Measurements from ENCODE around the gene OR52N4. TPM values are rescaled to one million over a fixed set of nuclear protein-coding genes. Genes with fewer than 3 reads are reported as not detected.
"Not testable (repeated sequence)": the region's sequence is repeated elsewhere in the genome, so short reads cannot be mapped to it uniquely, and the experiment has no call there.

Gene OR52N4
- polyA plus RNA-seq, result under 1 TPM in 1 of 3 donors, not detected in 2; 0.21 TPM

DNA sequence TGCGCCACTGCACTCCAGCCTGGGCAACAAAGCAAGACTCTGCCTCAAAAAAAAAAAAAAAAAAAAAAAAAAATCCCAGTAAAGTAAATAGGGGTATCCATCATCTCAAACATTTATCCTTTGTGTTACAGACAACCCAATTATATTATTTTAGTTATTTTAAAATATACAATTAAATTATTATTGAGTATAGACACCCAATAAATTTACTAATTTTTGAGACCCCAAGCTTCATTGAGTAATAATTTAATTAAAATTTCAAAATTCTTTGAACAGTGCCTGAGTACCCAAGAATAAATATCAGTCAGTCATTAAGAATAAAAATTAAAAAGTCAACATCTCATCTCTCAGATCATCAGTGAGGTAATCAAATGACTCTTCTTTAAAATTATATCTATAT lies at the start of gene OR52N4:
Gene OR52N4 (plus strand): TSS at position 301 of the 400 bp plus-strand sequence. CDS start 498 bp downstream, outside the sequence.
- no peak within 1 kb of the TSS for H3K27ac ChIP-seq (ENCODE audit: low read depth, low read length)
- 88 to 97% (median 95%) methylated on average over 1 of the region's 1 CpG for WGBS, 3 donors

GRCh38 chr11:5705688-5706087 lies 48.4 kb upstream of the OR52N4 start:
- WGBS, 3 donors, result 85 to 97% (median 96%) methylated on average over 4 of the region's 4 CpGs
- H3K27ac ChIP-seq (ENCODE audit: low read depth, low read length), result no peak overlapping the region

GRCh38 chr11:5712507-5712906 lies 41.5 kb upstream of the OR52N4 start:
- 68 to 71% (median 70%) methylated on average over 1 of the region's 1 CpG for WGBS, 3 donors

GRCh38 chr11:5713695-5714094 lies 40.3 kb upstream of the OR52N4 start:
- no peak overlapping the region for H3K27ac ChIP-seq (ENCODE audit: low read depth, low read length)
- 63 to 69% (median 66%) methylated on average over 5 of the region's 5 CpGs for WGBS, 3 donors

More at GRCh38 chr11:5712507-5712906, 41.5 kb upstream of the OR52N4 start:
- H3K27ac ChIP-seq (ENCODE audit: low read depth, low read length), result no peak overlapping the region

DNA sequence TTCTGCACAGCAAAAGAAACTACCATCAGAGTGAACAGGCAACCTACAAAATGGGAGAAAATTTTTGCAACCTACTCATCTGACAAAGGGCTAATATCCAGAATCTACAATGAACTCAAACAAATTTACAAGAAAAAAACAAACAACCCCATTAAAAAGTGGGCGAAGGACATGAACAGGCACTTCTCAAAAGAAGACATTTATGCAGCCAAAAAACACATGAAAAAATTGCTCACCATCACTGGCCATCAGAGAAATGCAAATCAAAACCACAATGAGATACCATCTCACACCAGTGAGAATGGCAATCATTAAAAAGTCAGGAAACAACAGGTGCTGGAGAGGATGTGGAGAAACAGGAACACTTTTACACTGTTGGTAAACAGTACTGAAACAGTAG lies 37.5 kb upstream of the OR52N4 start:
- 43 to 100% (median 95%) methylated on average over 1 of the region's 1 CpG for WGBS, 3 donors
- H3K27ac ChIP-seq (ENCODE audit: low read depth, low read length), result not testable (repeated sequence)

- WGBS, 3 donors, result 86 to 97% (median 89%) methylated on average over 3 of the region's 3 CpGs
These were observed 34.1 kb upstream of the OR52N4 start for GRCh38 chr11:5719703-5720495.

GRCh38 chr11:5722622-5723021 lies 31.4 kb upstream of the OR52N4 start:
- WGBS, 3 donors, result 46 to 76% (median 76%) methylated on average over 2 of the region's 2 CpGs
- no peak overlapping the region for H3K27ac ChIP-seq (ENCODE audit: low read depth, low read length)

More at GRCh38 chr11:5719703-5720495, 34.1 kb upstream of the OR52N4 start:
- no peak overlapping the region for H3K27ac ChIP-seq (ENCODE audit: low read depth, low read length)

DNA sequence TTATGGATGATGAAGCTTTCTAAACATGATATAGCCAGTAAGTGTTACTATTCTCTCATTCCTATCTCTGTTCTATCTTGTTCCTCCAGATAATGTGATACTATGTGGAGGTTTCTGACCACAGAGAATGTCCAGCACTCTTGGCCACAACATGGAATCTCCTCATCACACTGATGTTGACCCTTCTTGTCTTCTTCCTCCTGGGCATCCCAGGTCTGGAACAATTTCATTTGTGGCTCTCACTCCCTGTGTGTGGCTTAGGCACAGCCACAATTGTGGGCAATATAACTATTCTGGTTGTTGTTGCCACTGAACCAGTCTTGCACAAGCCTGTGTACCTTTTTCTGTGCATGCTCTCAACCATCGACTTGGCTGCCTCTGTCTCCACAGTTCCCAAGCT lies 27.7 kb upstream of the OR52N4 start:
- WGBS, 3 donors, result 84 to 100% (median 93%) methylated on average over 1 of the region's 1 CpG
- no peak overlapping the region for H3K27ac ChIP-seq (ENCODE audit: low read depth, low read length)

- WGBS, 3 donors, result 69 to 100% (median 94%) methylated on average over 1 of the region's 1 CpG
These were observed 26.4 kb upstream of the OR52N4 start for GRCh38 chr11:5727691-5728090.

DNA sequence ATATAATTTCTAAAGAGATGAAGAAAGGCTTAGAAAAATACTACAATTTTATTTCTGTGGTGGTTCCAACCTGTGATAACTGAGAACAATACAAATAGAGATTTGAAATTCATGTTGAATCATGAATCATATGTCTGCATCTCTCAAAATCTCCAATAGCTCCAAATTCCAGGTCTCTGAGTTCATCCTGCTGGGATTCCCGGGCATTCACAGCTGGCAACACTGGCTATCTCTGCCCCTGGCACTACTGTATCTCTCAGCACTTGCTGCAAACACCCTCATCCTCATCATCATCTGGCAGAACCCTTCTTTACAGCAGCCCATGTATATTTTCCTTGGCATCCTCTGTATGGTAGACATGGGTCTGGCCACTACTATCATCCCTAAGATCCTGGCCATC lies 17.6 kb upstream of the OR52N4 start, which contains the start of gene OR56B1:
Gene OR56B1 (plus strand): TSS at position 53 of the 400 bp plus-strand sequence. CDS start 69 bp downstream, at position 122.
- 79 to 91% (median 84%) methylated on average over 1 of the region's 1 CpG for whole genome bisulfite sequencing, 3 donors
- no peak within 1 kb of the TSS for H3K27ac ChIP-seq (ENCODE audit: low read depth, low read length)

More at GRCh38 chr11:5727691-5728090, 26.4 kb upstream of the OR52N4 start:
- no peak overlapping the region for H3K27ac ChIP-seq (ENCODE audit: low read depth, low read length)

DNA sequence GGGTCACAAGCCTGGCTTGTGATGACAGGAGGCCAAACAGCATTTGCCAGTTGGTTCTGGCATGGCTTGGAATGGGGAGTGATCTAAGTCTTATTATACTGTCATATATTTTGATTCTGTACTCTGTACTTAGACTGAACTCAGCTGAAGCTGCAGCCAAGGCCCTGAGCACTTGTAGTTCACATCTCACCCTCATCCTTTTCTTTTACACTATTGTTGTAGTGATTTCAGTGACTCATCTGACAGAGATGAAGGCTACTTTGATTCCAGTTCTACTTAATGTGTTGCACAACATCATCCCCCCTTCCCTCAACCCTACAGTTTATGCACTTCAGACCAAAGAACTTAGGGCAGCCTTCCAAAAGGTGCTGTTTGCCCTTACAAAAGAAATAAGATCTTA lies 17.0 kb upstream of the OR52N4 start:
- no peak overlapping the region for H3K27ac ChIP-seq (ENCODE audit: low read depth, low read length)

- WGBS, 3 donors, result 81 to 85% (median 83%) methylated on average over 6 of the region's 6 CpGs
- H3K27ac ChIP-seq (ENCODE audit: low read depth, low read length), result no peak overlapping the region
These were observed 16.2 kb upstream of the OR52N4 start for GRCh38 chr11:5737670-5738392.

- 48 to 61% (median 49%) methylated on average over 1 of the region's 1 CpG for WGBS, 3 donors
- no peak overlapping the region for H3K27ac ChIP-seq (ENCODE audit: low read depth, low read length)
These were observed 15.6 kb upstream of the OR52N4 start for GRCh38 chr11:5738431-5738830.

DNA sequence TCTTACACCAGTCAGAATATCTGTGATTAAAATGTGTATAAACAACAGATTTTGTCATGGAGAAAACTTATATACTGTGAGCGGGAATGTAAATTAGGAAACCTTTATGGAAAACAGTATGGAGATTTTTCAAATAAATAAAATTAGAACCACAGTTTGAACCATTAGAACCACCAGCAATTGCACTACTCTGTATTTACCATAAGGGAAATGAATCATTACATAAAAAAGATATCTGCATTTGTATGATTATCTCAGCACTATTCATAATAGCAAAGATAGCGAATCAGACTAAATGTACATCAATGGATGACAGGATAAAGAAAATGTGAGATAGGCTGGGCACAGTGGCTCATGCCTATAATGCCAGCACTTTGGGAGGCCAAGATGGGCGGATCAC lies 7.4 kb upstream of the OR52N4 start:
- WGBS, 3 donors, result 92 to 94% (median 93%) methylated on average over 3 of the region's 3 CpGs
- H3K27ac ChIP-seq (ENCODE audit: low read depth, low read length), result no peak overlapping the region

DNA sequence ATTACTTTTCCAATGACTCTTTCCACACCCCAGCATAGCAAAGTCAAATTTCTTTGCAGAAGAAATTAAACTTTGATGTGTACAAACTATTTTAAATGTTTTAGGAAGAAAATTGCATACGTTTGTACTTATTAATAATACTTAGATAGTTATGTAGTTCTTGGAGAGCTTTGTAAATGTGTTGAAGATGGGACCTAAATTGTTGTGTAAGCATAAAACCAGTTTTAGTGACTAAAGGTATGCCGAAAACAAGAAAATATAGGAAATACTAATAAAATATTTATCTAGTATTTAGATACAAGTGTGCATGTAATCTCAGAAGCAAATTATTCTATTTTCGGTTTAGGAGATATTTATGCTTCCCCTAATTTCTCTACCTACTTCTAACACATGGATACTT lies 4.2 kb upstream of the OR52N4 start:
- no peak overlapping the region for H3K27ac ChIP-seq (ENCODE audit: low read depth, low read length)
- 77 to 85% (median 77%) methylated on average over 3 of the region's 3 CpGs for WGBS, 3 donors

DNA sequence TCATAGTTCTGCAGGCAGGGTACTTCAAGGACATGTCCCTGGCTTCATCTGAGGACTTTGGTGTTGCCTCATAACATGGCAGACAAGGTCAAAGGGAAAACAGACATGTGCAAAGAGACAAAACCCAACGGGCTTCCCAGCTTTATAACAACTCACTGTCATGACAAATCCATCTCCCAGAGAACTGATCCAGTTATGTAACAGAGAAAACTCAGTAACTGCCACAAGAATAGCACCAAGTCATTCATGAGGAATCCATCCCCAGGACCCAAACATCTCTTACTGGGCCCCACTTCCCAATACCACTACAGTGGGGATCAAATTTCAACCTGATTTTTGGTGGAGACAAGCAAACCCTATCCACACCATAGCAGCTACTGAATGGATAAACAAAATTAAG lies 13.0 kb downstream of the OR52N4 start:
- H3K27ac ChIP-seq (ENCODE audit: low read depth, low read length), result no peak overlapping the region
- WGBS, 3 donors, result 33 to 67% (median 36%) methylated on average over 1 of the region's 1 CpG

- H3K27ac ChIP-seq (ENCODE audit: low read depth, low read length), result no peak within 1 kb of the TSS
- WGBS, 3 donors, result 48 to 70% (median 50%) methylated on average over 4 of the region's 4 CpGs
These were observed 29.2 kb downstream of the OR52N4 start, which contains the start of gene OR52N5 for GRCh38 chr11:5783255-5783654. TSS of gene OR52N5 (minus strand) at chr11:5783355. CDS start at chr11:5778634, 4,721 bp downstream.

DNA sequence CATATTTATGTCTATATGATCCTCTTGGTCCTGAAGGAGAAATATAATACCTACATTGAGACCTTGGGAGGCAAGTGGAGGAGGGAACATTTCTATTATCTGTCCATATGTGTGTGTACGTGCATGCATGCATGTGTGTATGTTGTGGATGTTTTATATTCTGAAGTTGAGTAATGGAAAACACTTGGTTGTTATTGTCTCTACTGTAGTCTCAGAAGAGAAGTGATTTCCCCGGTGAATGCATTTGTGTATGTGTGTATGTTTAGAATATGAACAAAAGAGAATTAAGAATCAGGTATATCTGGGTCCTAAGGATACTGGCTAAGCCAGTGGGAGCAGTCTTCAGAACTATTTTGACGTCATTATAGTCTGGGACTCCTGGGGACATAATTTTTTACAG lies 37.1 kb downstream of the OR52N4 start, which contains the start of gene OR52N1:
Gene OR52N1 (minus strand): TSS at position 101 of the 400 bp plus-strand sequence. CDS start 2,449 bp downstream, outside the sequence.
- H3K27ac ChIP-seq (ENCODE audit: low read depth, low read length), result no peak within 1 kb of the TSS
- 79 to 82% (median 79%) methylated on average over 3 of the region's 3 CpGs for WGBS, 3 donors

DNA sequence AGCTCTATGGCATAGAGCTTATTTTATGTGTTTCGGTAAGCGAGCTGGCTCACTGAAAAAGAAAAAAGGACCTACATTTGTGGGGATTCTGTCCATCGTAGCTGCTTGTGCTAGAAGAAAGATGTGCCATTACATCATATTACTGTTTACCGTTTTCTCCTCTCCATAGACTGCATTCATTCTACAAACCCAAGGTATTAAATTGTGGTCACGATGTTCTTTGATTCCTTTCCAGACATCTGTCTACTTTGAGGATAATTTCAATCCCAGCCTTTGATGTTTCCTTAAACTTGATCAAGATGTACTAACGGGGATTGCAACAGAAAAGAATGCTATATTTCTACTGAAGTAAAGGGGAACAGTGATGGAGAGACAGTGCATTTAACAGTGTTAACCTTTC lies 42.5 kb downstream of the OR52N4 start:
- 81 to 87% (median 83%) methylated on average over 6 of the region's 6 CpGs for WGBS, 3 donors
- no peak overlapping the region for H3K27ac ChIP-seq (ENCODE audit: low read depth, low read length)
